ENCODE measurements around the gene PCYT2.

- TF ChIP-seq, protein P1, sequence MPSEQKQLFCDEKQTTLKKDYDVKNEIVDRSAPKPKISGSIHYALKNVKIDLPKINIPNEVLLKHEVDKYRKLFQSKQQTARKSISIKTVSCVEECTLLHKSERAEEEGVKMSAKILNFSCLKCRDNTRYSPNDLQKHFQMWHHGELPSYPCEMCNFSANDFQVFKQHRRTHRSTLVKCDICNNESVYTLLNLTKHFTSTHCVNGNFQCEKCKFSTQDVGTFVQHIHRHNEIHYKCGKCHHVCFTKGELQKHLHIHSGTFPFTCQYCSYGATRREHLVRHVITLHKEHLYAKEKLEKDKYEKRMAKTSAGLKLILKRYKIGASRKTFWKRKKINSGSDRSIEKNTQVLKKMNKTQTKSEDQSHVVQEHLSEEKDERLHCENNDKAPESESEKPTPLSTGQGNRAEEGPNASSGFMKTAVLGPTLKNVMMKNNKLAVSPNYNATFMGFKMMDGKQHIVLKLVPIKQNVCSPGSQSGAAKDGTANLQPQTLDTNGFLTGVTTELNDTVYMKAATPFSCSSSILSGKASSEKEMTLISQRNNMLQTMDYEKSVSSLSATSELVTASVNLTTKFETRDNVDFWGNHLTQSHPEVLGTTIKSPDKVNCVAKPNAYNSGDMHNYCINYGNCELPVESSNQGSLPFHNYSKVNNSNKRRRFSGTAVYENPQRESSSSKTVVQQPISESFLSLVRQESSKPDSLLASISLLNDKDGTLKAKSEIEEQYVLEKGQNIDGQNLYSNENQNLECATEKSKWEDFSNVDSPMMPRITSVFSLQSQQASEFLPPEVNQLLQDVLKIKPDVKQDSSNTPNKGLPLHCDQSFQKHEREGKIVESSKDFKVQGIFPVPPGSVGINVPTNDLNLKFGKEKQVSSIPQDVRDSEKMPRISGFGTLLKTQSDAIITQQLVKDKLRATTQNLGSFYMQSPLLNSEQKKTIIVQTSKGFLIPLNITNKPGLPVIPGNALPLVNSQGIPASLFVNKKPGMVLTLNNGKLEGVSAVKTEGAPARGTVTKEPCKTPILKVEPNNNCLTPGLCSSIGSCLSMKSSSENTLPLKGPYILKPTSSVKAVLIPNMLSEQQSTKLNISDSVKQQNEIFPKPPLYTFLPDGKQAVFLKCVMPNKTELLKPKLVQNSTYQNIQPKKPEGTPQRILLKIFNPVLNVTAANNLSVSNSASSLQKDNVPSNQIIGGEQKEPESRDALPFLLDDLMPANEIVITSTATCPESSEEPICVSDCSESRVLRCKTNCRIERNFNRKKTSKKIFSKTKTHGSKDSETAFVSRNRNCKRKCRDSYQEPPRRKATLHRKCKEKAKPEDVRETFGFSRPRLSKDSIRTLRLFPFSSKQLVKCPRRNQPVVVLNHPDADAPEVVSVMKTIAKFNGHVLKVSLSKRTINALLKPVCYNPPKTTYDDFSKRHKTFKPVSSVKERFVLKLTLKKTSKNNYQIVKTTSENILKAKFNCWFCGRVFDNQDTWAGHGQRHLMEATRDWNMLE (tag by site-specific recombination; conservative IDR thresholded peaks at IDR 0.05; ENCODE audit: low read depth): no peak
- TF ChIP-seq CTCF (tag by site-specific recombination; IDR thresholded peaks at IDR 0.05): no peak
- no peak for TF ChIP-seq ZNF24 (tag by site-specific recombination; IDR thresholded peaks at IDR 0.05)
- no peak for TF ChIP-seq ZNF274 (IDR thresholded peaks at IDR 0.05; ENCODE audit: low read length)
- TF ChIP-seq ZNF274 (tag by site-specific recombination; IDR thresholded peaks at IDR 0.05; ENCODE audit: borderline replicate concordance): no peak
- TF ChIP-seq HOXD13 (CRISPR knock-in tag; IDR thresholded peaks at IDR 0.05; ENCODE audit: borderline replicate concordance): no peak
- TF ChIP-seq, protein P2, sequence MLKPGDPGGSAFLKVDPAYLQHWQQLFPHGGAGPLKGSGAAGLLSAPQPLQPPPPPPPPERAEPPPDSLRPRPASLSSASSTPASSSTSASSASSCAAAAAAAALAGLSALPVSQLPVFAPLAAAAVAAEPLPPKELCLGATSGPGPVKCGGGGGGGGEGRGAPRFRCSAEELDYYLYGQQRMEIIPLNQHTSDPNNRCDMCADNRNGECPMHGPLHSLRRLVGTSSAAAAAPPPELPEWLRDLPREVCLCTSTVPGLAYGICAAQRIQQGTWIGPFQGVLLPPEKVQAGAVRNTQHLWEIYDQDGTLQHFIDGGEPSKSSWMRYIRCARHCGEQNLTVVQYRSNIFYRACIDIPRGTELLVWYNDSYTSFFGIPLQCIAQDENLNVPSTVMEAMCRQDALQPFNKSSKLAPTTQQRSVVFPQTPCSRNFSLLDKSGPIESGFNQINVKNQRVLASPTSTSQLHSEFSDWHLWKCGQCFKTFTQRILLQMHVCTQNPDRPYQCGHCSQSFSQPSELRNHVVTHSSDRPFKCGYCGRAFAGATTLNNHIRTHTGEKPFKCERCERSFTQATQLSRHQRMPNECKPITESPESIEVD (tag by site-specific recombination; IDR thresholded peaks at IDR 0.05): no peak
- no peak for TF ChIP-seq ZNF354C (tag by site-specific recombination; IDR thresholded peaks at IDR 0.05; ENCODE audit: borderline replicate concordance, low read depth)
- no peak for TF ChIP-seq ZNF544 (tag by site-specific recombination; IDR thresholded peaks at IDR 0.05)
These were observed 43.2 kb upstream of the PCYT2 start for GRCh38 chr17:81954131-81955057.

Measured in HEK293 (cell line).